Measurements from ENCODE around the gene TLCD3B. TPM values are rescaled to one million over a fixed set of nuclear protein-coding genes. Genes with fewer than 3 reads are reported as not detected.
A peak's percentile ranks its signal among the peaks of the same experiment; 100 is the strongest.

TLCD3B gene
- total RNA-seq, 1 donor = not detected

DNA sequence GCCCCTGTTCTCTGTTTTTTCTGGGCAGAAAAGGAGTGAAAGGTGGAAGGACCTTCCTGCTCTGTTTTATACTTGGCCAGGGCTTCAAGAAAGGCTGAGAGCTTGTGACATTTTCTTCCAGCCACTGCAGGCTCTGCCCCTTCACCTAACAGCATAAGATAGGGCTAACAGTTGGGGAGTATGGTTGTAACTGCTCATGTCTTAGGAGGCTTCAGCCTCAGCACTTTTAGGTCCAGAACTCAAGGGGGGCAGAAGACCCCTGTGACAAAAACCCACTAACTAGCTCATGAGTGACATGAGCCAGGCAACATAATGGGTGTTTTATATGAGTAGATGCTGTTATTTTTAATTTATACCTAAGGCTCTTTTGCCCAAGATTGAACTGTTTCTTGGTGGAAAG lies 39.4 kb upstream of the TLCD3B start:
- TF ChIP-seq, protein P1, sequence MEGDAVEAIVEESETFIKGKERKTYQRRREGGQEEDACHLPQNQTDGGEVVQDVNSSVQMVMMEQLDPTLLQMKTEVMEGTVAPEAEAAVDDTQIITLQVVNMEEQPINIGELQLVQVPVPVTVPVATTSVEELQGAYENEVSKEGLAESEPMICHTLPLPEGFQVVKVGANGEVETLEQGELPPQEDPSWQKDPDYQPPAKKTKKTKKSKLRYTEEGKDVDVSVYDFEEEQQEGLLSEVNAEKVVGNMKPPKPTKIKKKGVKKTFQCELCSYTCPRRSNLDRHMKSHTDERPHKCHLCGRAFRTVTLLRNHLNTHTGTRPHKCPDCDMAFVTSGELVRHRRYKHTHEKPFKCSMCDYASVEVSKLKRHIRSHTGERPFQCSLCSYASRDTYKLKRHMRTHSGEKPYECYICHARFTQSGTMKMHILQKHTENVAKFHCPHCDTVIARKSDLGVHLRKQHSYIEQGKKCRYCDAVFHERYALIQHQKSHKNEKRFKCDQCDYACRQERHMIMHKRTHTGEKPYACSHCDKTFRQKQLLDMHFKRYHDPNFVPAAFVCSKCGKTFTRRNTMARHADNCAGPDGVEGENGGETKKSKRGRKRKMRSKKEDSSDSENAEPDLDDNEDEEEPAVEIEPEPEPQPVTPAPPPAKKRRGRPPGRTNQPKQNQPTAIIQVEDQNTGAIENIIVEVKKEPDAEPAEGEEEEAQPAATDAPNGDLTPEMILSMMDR (IDR thresholded peaks at IDR 0.05; ENCODE audit: insufficient read depth, low read depth, low read length) = no peak
- H3K4me3 ChIP-seq (ENCODE audit: low read depth, low read length) = no peak overlapping the region

DNA sequence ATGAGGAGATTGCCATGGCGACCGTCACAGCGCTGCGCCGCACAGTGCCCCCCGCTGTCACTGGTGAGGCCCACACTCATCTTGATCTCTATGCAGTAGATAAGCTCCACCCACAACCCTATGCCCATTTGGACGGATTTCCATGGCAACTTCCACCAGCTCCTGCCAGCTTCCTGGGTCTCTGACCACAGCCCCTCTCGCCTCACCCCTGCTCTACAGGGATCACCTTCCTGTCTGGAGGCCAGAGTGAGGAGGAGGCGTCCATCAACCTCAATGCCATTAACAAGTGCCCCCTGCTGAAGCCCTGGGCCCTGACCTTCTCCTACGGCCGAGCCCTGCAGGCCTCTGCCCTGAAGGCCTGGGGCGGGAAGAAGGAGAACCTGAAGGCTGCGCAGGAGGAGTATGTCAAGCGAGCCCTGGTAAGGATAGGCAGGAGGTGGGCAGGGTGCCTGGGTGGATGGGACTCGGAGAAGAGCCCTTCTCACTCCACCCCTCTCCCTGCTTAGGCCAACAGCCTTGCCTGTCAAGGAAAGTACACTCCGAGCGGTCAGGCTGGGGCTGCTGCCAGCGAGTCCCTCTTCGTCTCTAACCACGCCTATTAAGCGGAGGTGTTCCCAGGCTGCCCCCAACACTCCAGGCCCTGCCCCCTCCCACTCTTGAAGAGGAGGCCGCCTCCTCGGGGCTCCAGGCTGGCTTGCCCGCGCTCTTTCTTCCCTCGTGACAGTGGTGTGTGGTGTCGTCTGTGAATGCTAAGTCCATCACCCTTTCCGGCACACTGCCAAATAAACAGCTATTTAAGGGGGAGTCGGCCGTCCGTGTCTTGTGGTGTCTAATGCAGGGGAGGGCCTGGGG lies 38.8 kb upstream of the TLCD3B start:
- no peak overlapping the region for H3K4me3 ChIP-seq (ENCODE audit: low read depth, low read length)
- peak; percentile 53 for DNase-seq (ENCODE audit: low read depth)
- TF ChIP-seq, protein P1 (IDR thresholded peaks at IDR 0.05; ENCODE audit: insufficient read depth, low read depth, low read length) = no peak

More for the DNA sequence above, 39.4 kb upstream of the TLCD3B start:
- no peak for DNase-seq (ENCODE audit: low read depth)

DNA sequence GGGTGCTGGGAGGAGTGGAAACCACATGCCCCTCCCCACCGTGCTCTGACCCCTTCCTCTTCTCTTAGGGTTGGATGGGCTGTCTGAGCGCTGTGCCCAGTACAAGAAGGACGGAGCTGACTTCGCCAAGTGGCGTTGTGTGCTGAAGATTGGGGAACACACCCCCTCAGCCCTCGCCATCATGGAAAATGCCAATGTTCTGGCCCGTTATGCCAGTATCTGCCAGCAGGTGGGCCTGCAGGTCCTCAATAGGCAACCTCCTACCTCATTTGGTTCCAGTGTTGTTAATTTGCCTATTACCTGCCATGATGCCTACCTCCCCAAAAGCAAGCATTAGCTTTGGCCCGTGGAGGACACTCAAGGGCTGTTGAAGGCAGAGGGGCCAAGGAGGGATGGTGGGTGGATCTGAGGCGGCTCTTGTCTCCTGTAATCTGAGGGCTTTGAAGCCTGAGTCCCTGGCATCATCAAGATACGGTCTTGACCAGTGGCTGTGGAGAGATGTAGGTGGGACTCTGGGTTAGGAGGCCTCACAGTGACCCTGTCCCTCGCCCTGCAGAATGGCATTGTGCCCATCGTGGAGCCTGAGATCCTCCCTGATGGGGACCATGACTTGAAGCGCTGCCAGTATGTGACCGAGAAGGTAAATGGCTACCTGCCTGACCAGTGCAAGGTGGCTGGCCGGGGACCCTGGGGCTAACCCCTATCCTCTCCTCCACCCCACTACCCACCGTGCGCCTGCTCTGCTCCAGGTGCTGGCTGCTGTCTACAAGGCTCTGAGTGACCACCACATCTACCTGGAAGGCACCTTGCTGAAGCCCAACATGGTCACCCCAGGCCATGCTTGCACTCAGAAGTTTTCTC lies 37.9 kb upstream of the TLCD3B start:
- H3K4me3 ChIP-seq (ENCODE audit: low read depth, low read length) = no peak overlapping the region
- TF ChIP-seq, protein P1 (IDR thresholded peaks at IDR 0.05; ENCODE audit: insufficient read depth, low read depth, low read length) = peak; percentile 63
- DNase-seq (ENCODE audit: low read depth) = peak; percentile 42

DNA sequence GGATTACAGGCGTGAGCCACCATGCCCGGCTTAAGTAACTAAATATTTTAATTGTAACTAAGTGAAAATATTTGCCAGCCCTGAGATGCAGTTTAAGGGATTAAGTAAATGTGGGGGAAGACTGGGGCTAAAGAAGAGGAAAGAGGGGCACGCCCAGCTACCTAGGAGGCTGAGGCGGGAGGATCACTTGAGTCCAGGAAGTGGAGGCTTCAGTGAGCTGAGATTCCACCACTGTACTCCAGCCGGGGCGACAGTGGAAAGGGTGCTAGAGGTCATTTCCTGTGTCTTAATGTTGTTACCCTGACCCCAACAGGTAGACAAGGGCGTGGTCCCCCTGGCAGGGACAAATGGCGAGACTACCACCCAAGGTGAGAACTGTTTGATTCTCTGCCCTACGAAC lies 37.3 kb upstream of the TLCD3B start:
- TF ChIP-seq, protein P1 (IDR thresholded peaks at IDR 0.05; ENCODE audit: insufficient read depth, low read depth, low read length) = no peak
- no peak for DNase-seq (ENCODE audit: low read depth)
- no peak overlapping the region for H3K4me3 ChIP-seq (ENCODE audit: low read depth, low read length)

DNA sequence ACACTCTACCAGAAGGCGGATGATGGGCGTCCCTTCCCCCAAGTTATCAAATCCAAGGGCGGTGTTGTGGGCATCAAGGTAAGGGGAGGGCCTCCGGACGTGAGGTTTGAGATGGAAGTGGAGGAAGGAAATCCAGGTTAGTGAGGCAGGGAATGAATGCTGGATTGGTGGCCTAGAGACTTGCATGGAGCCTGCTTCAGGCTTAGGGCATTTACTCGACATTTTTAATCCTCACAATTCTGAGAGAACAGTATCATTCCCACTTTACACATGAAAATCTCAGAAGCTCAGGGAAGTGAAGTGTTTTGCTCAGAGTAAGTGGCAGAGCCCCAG lies 36.5 kb upstream of the TLCD3B start:
- H3K4me3 ChIP-seq (ENCODE audit: low read depth, low read length) = peak overlapping the region; percentile 92
- DNase-seq (ENCODE audit: low read depth) = no peak
- TF ChIP-seq, protein P1 (IDR thresholded peaks at IDR 0.05; ENCODE audit: insufficient read depth, low read depth, low read length) = no peak

DNA sequence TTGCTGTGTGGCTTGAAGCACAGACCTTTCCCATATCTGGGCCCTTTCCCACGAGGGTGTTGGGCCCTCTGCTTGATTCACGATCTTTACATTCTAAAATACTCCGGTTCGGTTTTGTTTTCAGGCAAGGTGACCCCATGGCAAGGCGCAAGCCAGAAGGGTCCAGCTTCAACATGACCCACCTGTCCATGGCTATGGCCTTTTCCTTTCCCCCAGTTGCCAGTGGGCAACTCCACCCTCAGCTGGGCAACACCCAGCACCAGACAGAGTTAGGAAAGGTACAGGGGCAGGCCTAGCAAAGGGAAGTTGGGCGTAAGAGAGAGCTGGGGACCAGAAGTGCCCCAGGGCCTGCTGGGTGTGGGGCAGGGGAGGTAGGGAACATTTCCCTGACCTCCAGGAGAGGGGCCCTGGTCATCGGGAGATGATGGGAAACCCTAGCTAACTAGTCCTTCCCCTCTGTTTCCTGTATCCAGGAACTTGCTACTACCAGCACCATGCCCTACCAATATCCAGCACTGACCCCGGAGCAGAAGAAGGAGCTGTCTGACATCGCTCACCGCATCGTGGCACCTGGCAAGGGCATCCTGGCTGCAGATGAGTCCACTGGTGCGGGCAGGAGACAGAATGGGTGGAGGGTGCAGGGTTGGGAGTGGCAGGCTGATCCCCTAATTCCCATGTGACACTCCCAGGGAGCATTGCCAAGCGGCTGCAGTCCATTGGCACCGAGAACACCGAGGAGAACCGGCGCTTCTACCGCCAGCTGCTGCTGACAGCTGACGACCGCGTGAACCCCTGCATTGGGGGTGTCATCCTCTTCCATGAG lies 35.9 kb upstream of the TLCD3B start:
- TF ChIP-seq, protein P1 (IDR thresholded peaks at IDR 0.05; ENCODE audit: insufficient read depth, low read depth, low read length) = no peak
- H3K4me3 ChIP-seq (ENCODE audit: low read depth, low read length) = peak overlapping the region; percentile 92
- DNase-seq (ENCODE audit: low read depth) = no peak

Measured in fibroblast of villous mesenchyme (primary cell).